Liver (tissue), 9 donors: ENCODE results near the gene TEAD2. TPM values are rescaled to one million over a fixed set of nuclear protein-coding genes. Genes with fewer than 3 reads are reported as not detected.

Experiments
- DNase-seq: peaks from one replicate; pipeline ENCODE4 v3.0.0-alpha.2; 2017; ENCODE audit warnings: low spot score
- H3K27ac ChIP-seq, 2 donors: one replicate each; pipeline ENCODE4 v1.7.0; 2013; ENCODE audit warnings: inconsistent platforms in 2 of 2, low read length in 2 of 2, control low read depth in 1 of 2, low read depth in 1 of 2, mild to moderate bottlenecking in 1 of 2
- H3K27me3 ChIP-seq, 4 donors: one replicate each; pipeline versions ENCODE4 v1.6.1 to v1.7.0; 2013; ENCODE audit warnings: low read length in 3 of 4, inconsistent platforms in 1 of 4, mild to moderate bottlenecking in 1 of 4, moderate library complexity in 1 of 4; ENCODE audit not compliant: control insufficient read depth in 4 of 4, insufficient read depth in 4 of 4
- H3K36me3 ChIP-seq, 4 donors: one replicate each; pipeline versions ENCODE4 v1.6.1 to v1.7.0; 2013; ENCODE audit warnings: low read length in 3 of 4, mild to moderate bottlenecking in 3 of 4, low read depth in 1 of 4, moderate library complexity in 1 of 4; ENCODE audit not compliant: control insufficient read depth in 4 of 4, insufficient read depth in 3 of 4
- H3K4me1 ChIP-seq, 4 donors: one replicate each; pipeline versions ENCODE4 v1.6.1 to v1.7.0; 2013; ENCODE audit warnings: low read length in 3 of 4, mild to moderate bottlenecking in 3 of 4, moderate library complexity in 1 of 4; ENCODE audit not compliant: control insufficient read depth in 4 of 4, insufficient read depth in 4 of 4
- H3K4me3 ChIP-seq, 3 donors: one replicate each; pipeline versions ENCODE4 v1.6.1 to v1.7.0; 2013; ENCODE audit warnings: low read length in 3 of 3, control low read depth in 1 of 3, low read depth in 1 of 3, mild to moderate bottlenecking in 1 of 3
- H3K9ac ChIP-seq, 2 donors: one replicate each; pipeline ENCODE4 v1.7.0; 2013; ENCODE audit warnings: low read length in 2 of 2, mild to moderate bottlenecking in 2 of 2, moderate library complexity in 2 of 2, control low read depth in 1 of 2, low read depth in 1 of 2
- H3K9me3 ChIP-seq, 4 donors: one replicate each; pipeline versions ENCODE4 v1.6.1 to v1.7.0; 2013; ENCODE audit warnings: low read length in 3 of 4; ENCODE audit not compliant: control insufficient read depth in 4 of 4
- ATF3 ChIP-seq: IDR thresholded peaks from 2 replicates; pipeline ENCODE4 v1.6.1; 2016; ENCODE audit warnings: antibody characterized with exemption
- EGR1 ChIP-seq, 2 donors: IDR thresholded peaks; 2 replicates each; pipeline ENCODE4 v1.6.1; 2016 to 2018; ENCODE audit warnings: antibody characterized with exemption in 2 of 2, low read depth in 2 of 2
- FOXA1 ChIP-seq: IDR thresholded peaks from 2 replicates; pipeline ENCODE4 v1.6.1; 2016; ENCODE audit warnings: antibody characterized with exemption
- FOXA2 ChIP-seq: IDR thresholded peaks from 2 replicates; pipeline ENCODE4 v1.6.1; 2016; ENCODE audit warnings: antibody characterized with exemption
- GABPA ChIP-seq, 2 donors: IDR thresholded peaks in 1 of 2; conservative IDR thresholded peaks in 1 of 2; 2 replicates each; pipeline ENCODE4 v1.6.1; 2016; ENCODE audit warnings: antibody characterized with exemption in 2 of 2, mild to moderate bottlenecking in 1 of 2, moderate library complexity in 1 of 2
- HNF4G ChIP-seq: IDR thresholded peaks from 2 replicates; pipeline ENCODE4 v1.6.1; 2016; ENCODE audit warnings: antibody characterized with exemption
- JUND ChIP-seq, 2 donors: IDR thresholded peaks; 2 replicates each; pipeline ENCODE4 v1.6.1; 2016; ENCODE audit warnings: antibody characterized with exemption in 2 of 2
- MAX ChIP-seq: IDR thresholded peaks from 2 replicates; pipeline ENCODE4 v1.6.1; 2016; ENCODE audit warnings: antibody characterized with exemption
- NR2F2 ChIP-seq: IDR thresholded peaks from 2 replicates; pipeline ENCODE4 v1.6.1; 2016; ENCODE audit warnings: antibody characterized with exemption
- RAD21 ChIP-seq, 2 donors: IDR thresholded peaks; 2 replicates each; pipeline ENCODE4 v1.6.1; 2016; ENCODE audit warnings: antibody characterized with exemption in 2 of 2, mild to moderate bottlenecking in 2 of 2
- REST ChIP-seq: IDR thresholded peaks from 2 replicates; pipeline ENCODE4 v1.6.1; 2016; ENCODE audit warnings: antibody characterized with exemption, mild to moderate bottlenecking
- RXRA ChIP-seq, 2 donors: IDR thresholded peaks; 2 replicates each; pipeline ENCODE4 v1.6.1; 2017 to 2018; ENCODE audit warnings: antibody characterized with exemption in 2 of 2, mild to moderate bottlenecking in 1 of 2
- SP1 ChIP-seq: IDR thresholded peaks from 2 replicates; pipeline ENCODE4 v1.6.1; 2018; ENCODE audit warnings: antibody characterized with exemption, mild to moderate bottlenecking
- TAF1 ChIP-seq: conservative IDR thresholded peaks from 2 replicates; pipeline ENCODE4 v1.6.1; 2016; ENCODE audit warnings: antibody characterized with exemption, mild to moderate bottlenecking
- YY1 ChIP-seq: IDR thresholded peaks from 2 replicates; pipeline ENCODE4 v1.6.1; 2016; ENCODE audit warnings: antibody characterized with exemption, mild to moderate bottlenecking
- WGBS: extraction: QIAGEN DNeasy Blood & Tissue Kit; methylation state at CpG from one replicate; pipeline ENCODE4 v1.1.7; 2013; 5-methylcytosine and 5-hydroxymethylcytosine counted together
- polyA plus RNA-seq, 2 donors: library from polyadenylated mRNA; stranded (reverse) in 1 of 2; unstranded in 1 of 2; fragments of 200-250 nt in 1 of 2; fragments of >200 nt in 1 of 2; fragmentation: Nextera tagmentation in 1 of 2; extraction: Ambion mirVana in 1 of 2; gene quantifications; one replicate each; pipeline versions ENCODE4 v1.2.1 to v1.2.3, GENCODE V29; 2013 to 2015
- total RNA-seq, 2 donors: library from RNA; depleted of rRNA; stranded (reverse); fragments of >200 nt; gene quantifications; one replicate each; pipeline ENCODE4 v1.2.3, GENCODE V29; 2014
- TF ChIP-seq, protein P1 (sequence below): fragments of 150-350 bp; IDR thresholded peaks from 2 replicates; pipeline ENCODE4 v1.5.1; 2017; ENCODE audit warnings: improper control_type of control experiment, low read depth, low read length; ENCODE audit not compliant: missing input control
- TF ChIP-seq, protein P2 (sequence below): IDR thresholded peaks from 2 replicates; pipeline ENCODE4 v1.6.1; 2016; ENCODE audit warnings: antibody characterized with exemption
- donor health status: healthy.
- donor health status: healthy.
- donor health status: healthy.
- donor health status: healthy.
- donor health status: healthy.

TEAD2 gene
- total and polyA plus RNA-seq, 4 donors: 3.3 to 8.1 (median 4.4) TPM

GRCh38 chr19:49295208-49295880 lies 66.9 kb downstream of the TEAD2 start:
- H3K4me3 ChIP-seq: no peak overlapping the region
- peaks cover 0 to 7% (median 5%) of the 10 kb centered on the region in 4 donors for H3K4me1 ChIP-seq
- H3K27ac ChIP-seq: no peak overlapping the region
- H3K27me3 ChIP-seq: no peaks in the 10 kb centered on the region
- no peak for DNase-seq
- H3K36me3 ChIP-seq: no peaks in the 10 kb centered on the region
- H3K9ac ChIP-seq: no peak overlapping the region
- TF ChIP-seq, protein P1, sequence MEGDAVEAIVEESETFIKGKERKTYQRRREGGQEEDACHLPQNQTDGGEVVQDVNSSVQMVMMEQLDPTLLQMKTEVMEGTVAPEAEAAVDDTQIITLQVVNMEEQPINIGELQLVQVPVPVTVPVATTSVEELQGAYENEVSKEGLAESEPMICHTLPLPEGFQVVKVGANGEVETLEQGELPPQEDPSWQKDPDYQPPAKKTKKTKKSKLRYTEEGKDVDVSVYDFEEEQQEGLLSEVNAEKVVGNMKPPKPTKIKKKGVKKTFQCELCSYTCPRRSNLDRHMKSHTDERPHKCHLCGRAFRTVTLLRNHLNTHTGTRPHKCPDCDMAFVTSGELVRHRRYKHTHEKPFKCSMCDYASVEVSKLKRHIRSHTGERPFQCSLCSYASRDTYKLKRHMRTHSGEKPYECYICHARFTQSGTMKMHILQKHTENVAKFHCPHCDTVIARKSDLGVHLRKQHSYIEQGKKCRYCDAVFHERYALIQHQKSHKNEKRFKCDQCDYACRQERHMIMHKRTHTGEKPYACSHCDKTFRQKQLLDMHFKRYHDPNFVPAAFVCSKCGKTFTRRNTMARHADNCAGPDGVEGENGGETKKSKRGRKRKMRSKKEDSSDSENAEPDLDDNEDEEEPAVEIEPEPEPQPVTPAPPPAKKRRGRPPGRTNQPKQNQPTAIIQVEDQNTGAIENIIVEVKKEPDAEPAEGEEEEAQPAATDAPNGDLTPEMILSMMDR: no peak
- TF ChIP-seq JUND (IDR thresholded peaks at IDR 0.05): no peak
- TF ChIP-seq TAF1: no peak
- no peak for TF ChIP-seq REST
- TF ChIP-seq RAD21 (IDR thresholded peaks at IDR 0.05): no peak
- no peak for TF ChIP-seq ATF3
- TF ChIP-seq FOXA2: no peak
- no peak for TF ChIP-seq GABPA (IDR thresholded peaks at IDR 0.05 in 1 of 2, conservative IDR thresholded peaks at IDR 0.05 in 1 of 2)
- no peak for TF ChIP-seq MAX
- TF ChIP-seq HNF4G: no peak
- TF ChIP-seq FOXA1: no peak
- TF ChIP-seq YY1: no peak
- H3K9me3 ChIP-seq: no peaks in the 10 kb centered on the region
- WGBS: 36% methylated on average over 8 of the region's 8 CpGs

DNA sequence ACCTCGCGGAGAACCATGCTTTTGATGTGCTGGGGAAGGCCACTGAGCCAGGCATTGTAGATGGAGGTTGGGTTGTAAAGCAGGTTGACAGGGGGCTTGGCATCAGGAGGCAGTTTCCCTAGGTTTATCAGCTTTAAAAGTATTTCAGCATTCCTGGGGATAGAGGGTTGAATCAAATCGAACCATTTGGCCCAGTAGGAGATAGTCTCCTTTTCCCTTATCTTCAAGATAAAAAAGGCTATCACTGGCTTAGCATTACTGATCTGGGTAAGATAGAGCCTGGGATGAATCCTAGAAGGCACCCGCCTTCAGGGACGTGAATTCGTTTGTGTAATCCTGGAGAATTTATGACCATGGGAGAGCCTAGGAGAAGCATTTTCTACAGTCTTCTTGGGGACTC lies 67.8 kb downstream of the TEAD2 start:
- 93% methylated on average over 6 of the region's 6 CpGs for WGBS
- H3K36me3 ChIP-seq: no peaks in the 10 kb centered on the region
- no peak for DNase-seq
- H3K4me1 ChIP-seq: peaks cover 0 to 7% (median 5%) of the 10 kb centered on the region in 4 donors
- no peaks in the 10 kb centered on the region for H3K9me3 ChIP-seq
- TF ChIP-seq ATF3 (no peak), EGR1 (IDR thresholded peaks at IDR 0.05; ENCODE audit: low read depth in 2 of 2) (no peak), SP1 (no peak), FOXA1 (no peak), FOXA2 (no peak), HNF4G (no peak), REST (no peak), RXRA (IDR thresholded peaks at IDR 0.05) (no peak), GABPA (IDR thresholded peaks at IDR 0.05 in 1 of 2, conservative IDR thresholded peaks at IDR 0.05 in 1 of 2) (no peak), YY1 (no peak), MAX (no peak), JUND (IDR thresholded peaks at IDR 0.05) (no peak), NR2F2 (no peak), TAF1 (no peak)
- TF ChIP-seq, protein P2, sequence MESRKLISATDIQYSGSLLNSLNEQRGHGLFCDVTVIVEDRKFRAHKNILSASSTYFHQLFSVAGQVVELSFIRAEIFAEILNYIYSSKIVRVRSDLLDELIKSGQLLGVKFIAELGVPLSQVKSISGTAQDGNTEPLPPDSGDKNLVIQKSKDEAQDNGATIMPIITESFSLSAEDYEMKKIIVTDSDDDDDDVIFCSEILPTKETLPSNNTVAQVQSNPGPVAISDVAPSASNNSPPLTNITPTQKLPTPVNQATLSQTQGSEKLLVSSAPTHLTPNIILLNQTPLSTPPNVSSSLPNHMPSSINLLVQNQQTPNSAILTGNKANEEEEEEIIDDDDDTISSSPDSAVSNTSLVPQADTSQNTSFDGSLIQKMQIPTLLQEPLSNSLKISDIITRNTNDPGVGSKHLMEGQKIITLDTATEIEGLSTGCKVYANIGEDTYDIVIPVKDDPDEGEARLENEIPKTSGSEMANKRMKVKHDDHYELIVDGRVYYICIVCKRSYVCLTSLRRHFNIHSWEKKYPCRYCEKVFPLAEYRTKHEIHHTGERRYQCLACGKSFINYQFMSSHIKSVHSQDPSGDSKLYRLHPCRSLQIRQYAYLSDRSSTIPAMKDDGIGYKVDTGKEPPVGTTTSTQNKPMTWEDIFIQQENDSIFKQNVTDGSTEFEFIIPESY: no peak
- no peaks in the 10 kb centered on the region for H3K27me3 ChIP-seq
- H3K9ac ChIP-seq: no peak overlapping the region
- no peak overlapping the region for H3K27ac ChIP-seq
- no peak overlapping the region for H3K4me3 ChIP-seq
